Stimulated activated CD8-positive, alpha-beta memory T cell treated with anti-CD3 and anti-CD28 coated beads, Interleukin-4, amount 100 ng/mL, for 1 hour (primary cell): ENCODE measurements around the gene GPBAR1.
"Not testable (repeated sequence)": the region's sequence is repeated elsewhere in the genome, so short reads cannot be mapped to it uniquely, and the experiment has no call there.

Experiments used
- DNase-seq, 2 donors: peaks; one replicate each; pipeline ENCODE4 v3.0.0-alpha.2; 2020; ENCODE audit warnings: low read depth in 2 of 2, low spot score in 1 of 2

Gene GPBAR1

DNA sequence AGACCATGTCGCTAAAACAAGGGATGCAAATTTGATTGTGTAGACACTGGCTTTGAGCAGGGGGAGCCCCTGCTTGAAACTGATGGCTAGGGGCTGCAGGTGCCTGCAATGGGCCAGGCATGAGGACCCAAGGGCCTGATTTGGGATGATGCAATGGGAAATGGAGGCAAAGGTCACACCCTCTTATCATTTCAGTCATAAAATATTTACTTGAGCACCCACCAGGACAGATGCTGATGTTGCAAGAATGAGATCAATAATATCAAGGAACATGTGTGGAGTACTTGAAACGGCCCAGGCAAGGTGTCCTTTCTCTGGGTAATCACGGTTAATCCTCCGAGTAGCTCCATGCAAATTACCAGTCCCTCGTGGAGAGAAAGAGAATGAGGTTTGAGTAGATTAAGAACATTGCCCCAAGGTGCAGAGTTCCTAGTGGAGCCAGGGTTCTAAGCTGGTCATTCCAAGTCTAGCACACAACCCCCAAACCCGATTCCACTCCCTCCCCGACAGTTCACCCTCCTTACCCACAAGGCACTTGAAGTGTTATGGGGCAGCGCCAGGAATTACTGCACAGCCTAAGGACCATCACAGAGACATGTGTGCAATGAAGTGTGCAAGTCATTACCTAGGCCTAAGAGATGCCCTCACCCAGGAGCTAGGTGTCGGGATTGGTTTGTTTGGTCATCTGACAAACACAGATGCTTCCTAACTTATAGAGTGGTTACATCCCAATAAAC is 45.5 kb downstream of the GPBAR1 start:
- no peak for DNase-seq

DNA sequence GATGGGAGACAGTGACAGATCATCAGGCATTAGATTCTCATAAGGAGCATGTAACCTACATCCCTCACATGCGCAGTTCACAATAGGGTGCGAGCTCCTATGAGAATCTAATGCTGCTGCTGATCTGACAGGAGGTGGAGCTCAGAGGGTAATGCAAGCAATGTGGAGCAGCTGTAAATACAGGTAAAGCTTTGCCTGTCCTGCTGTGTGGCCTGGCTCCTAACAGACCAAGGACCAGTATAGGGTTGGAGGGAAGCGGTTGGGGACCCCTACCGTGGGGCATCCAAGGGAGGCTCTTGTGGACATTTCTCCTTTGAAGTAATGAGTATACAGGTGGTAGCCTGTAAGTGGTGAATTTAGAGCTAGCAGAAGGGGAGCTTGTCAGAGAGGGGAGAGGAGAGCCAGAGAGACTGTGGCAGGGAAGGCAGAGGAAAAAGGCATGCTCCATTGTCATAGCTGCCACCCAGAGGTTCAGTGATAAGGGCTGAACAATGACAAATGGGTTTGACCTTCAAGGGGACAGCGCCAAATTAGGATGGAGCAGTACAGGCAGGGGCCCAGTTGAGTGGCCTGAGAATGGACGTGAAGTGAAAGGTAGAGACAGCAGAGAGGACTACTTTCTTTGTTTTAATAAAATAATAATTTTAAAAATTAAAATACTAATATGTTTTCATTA is 46.7 kb downstream of the GPBAR1 start:
- DNase-seq = no peak

DNA sequence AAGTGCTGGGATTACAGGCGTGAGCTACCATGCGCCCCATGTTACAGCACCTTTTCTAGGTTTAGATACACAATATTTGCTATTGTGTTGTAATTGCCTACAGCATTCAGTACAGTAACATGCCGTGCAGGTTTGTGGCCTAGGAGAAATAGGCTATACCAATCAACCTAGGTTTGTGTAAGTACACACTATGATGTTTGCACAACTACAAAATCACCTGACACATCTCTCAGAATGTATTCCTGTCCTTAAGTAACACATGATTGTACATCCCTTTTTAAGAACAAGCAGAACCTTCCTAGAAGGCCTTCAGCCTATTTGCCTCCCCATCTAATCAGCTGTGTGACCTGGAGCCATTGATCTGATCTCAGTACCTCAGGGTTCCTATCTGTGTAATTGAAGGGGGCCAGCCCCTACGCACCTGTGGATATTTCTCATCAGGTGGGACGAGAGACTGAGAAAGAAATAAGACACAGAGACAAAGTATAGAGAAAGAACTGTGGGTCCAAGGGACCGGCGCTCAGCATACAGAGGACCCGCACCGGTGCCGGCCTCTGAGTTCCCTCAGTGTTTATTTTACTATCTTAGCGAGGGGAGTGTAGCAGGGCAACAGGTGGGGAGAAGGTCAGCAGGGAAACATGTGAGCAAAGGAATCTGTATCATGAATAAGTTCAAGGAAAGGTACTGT is 50.2 kb downstream of the GPBAR1 start:
- DNase-seq = no peak

DNA sequence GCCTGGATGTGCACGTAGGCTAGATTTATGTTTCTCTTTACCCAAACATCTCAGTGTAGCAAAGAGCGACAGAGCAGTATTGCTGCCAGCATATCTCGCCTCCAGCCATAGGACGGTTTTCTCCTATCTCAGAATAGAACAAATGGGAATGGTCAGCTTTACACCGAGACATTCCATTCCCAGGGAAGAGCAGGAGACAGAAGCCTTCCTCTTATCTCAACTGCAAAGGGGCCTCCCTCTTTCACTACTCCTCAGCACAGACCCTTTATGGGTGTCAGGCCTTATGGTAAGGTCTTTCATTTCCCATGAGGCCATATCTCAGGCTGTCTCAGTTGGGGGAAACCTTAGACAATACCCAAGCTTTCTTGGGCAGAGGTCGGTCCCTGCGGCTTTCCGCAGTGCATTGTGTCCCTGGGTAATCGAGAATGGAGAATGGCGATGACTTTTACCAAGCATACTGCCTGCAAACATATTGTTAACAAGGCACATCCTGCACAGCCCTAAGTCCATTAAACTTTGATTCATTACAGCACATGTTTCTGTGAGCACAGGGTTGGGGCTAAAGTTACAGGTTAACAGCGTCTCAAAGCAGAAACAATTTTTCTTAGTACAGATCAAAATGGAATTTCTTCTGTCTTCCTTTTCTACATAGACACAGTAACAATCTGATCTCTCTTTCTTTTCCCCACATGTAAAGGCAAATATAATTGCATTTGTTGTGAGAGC is 50.9 kb downstream of the GPBAR1 start:
- not testable (repeated sequence) for DNase-seq

DNA sequence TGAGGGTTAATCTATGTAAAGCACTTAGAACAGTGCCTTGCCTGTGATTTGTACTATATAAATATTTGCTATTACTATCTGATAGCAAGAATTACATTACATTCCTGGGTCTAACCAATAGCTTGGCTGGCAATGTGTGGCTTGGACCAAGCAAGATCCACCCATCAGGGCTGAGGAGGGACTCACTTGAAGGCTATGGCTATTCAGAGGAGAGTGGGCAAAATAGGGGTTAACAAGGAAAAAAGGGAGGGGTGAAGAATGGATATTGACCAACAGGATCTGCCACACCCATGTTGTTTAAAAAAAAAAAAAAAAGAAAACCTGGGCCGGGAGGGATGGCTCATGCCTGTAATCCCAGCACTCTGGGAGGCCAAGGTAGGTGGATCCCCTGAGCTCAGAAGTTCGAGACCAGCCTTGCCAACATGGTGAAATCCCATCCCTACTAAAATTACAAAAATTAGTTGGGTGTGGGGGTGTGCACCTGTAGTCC is 51.5 kb downstream of the GPBAR1 start:
- no peak for DNase-seq

DNA sequence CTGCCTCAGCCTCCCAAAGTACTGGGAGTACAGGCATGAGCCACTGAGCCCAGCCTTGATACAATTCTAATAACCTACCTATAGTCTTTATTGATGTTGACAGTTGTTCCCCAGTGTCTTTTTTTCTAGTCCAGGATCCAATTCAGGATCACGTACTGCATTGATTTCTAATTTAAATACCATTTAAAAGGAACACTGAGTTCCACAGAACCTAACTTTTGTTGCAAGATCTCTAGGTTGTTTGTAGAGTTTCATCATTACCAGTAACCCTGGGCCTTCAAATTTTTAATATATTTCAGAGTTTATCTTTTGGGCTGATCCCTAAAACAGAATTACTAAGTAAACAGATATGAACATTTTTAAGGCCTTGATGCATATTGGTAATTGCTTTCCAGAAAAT is 52.5 kb downstream of the GPBAR1 start:
- no peak for DNase-seq
